Prostate gland (tissue), 2 donors: ENCODE results near the gene CEBPG.

ENCODE experiments used
- POLR2A ChIP-seq: fragments of 450-650 bp; IDR thresholded peaks from one replicate; pipeline ENCODE4 v1.6.1; 2016; ENCODE audit warnings: antibody characterized with exemption, mild to moderate bottlenecking
- POLR2AphosphoS5 ChIP-seq: sonication (generic); formaldehyde crosslinking; IDR thresholded peaks from one replicate; pipeline ENCODE4 v1.6.1; 2017; ENCODE audit warnings: antibody characterized with exemption
- TF ChIP-seq, protein P1 (sequence below), 4 experiments: fragments of 200-600 bp in 2 of 4; fragments of 450-650 bp in 2 of 4; sonication (generic) in 2 of 4; IDR thresholded peaks; 1 replicate in 3 of 4; 2 replicates in 1 of 4; pipeline ENCODE4 v1.5.1; 2016 to 2019; ENCODE audit warnings: antibody characterized with exemption in 4 of 4, mild to moderate bottlenecking in 2 of 4, moderate library complexity in 2 of 4

DNA sequence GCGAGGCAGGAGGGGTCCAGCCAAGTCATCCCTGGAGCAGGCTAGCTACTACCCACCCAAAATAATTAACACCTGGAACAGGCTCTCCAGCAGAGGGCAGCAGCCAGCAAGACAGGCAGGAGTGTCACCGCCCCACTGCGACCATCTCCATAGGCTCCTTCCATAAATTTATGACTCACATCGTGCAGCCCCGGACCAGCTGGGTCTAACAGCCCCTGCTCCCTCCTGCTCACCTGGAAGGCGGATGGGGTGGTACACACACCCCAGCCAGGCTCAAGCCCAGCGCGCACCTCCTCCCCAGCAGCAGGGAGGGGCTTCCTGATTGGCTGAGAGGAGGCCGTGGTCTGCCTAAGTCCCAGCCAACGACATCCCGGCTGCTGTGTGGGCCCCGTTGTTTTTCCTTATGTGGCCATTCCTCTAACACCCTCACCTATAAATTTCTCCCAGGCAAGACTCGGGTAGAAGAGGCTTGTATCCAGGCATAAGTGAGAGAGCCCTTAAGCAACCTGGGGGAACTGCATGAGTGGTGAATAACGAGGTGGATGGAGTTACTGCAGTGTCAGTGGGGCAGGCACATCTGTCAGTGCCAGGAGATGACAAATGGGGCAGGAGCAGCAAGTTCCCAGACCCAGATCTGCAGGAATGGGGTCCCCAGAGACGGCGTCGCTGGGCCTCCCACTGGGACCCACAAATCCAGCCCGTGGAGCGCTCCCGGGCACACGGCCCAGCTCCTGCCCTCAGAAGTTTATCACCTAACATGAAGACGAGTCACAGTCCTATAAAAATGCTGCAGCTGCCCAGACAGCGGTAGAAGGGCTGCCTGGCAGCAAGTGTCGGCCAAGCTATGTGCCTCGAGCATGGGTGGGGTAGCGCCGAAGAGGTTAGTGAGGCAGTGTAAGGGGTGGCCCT is 43.1 kb downstream of the CEBPG start:
- TF ChIP-seq, protein P1, sequence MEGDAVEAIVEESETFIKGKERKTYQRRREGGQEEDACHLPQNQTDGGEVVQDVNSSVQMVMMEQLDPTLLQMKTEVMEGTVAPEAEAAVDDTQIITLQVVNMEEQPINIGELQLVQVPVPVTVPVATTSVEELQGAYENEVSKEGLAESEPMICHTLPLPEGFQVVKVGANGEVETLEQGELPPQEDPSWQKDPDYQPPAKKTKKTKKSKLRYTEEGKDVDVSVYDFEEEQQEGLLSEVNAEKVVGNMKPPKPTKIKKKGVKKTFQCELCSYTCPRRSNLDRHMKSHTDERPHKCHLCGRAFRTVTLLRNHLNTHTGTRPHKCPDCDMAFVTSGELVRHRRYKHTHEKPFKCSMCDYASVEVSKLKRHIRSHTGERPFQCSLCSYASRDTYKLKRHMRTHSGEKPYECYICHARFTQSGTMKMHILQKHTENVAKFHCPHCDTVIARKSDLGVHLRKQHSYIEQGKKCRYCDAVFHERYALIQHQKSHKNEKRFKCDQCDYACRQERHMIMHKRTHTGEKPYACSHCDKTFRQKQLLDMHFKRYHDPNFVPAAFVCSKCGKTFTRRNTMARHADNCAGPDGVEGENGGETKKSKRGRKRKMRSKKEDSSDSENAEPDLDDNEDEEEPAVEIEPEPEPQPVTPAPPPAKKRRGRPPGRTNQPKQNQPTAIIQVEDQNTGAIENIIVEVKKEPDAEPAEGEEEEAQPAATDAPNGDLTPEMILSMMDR (IDR thresholded peaks at IDR 0.05): peak in 3 of 4 experiments; percentile 50 to 76 (median 59)
- no peak for TF ChIP-seq POLR2A
- no peak for TF ChIP-seq POLR2AphosphoS5
